Vagina (tissue), 2 donors: Measurements from ENCODE around the gene TRAF2. TPM values are rescaled to one million over a fixed set of nuclear protein-coding genes. Genes with fewer than 3 reads are reported as not detected.

Experiments
- DNase-seq, 2 donors: peaks; one replicate each; pipeline ENCODE4 v3.0.0-alpha.2; 2017; ENCODE audit errors: extremely low spot score in 2 of 2
- H3K27ac ChIP-seq: fragments of 200-600 bp; sonication (generic); one replicate; pipeline ENCODE4 v1.5.1; 2019
- H3K27me3 ChIP-seq: fragments of 200-600 bp; sonication (generic); one replicate; pipeline ENCODE4 v1.5.1; 2019
- H3K36me3 ChIP-seq, 2 donors: fragments of 200-600 bp; sonication (generic); one replicate each; pipeline ENCODE4 v1.5.1; 2017 to 2019
- H3K4me1 ChIP-seq: fragments of 200-600 bp; sonication (generic); one replicate; pipeline ENCODE4 v1.5.1; 2019
- H3K4me3 ChIP-seq, 2 donors: fragments of 200-600 bp; sonication (generic); 1 replicate in 1 of 2; 2 replicates in 1 of 2; pipeline ENCODE4 v1.5.1; 2016 to 2019
- H3K9me3 ChIP-seq: fragments of 200-600 bp; sonication (generic); one replicate; pipeline ENCODE4 v1.5.1; 2019
- POLR2A ChIP-seq, 2 donors: fragments of 450-650 bp; IDR thresholded peaks; one replicate each; pipeline ENCODE4 v1.6.1; 2017; ENCODE audit warnings: antibody characterized with exemption in 2 of 2, mild to moderate bottlenecking in 2 of 2, moderate library complexity in 2 of 2
- POLR2AphosphoS5 ChIP-seq, 2 donors: sonication (generic); formaldehyde crosslinking; IDR thresholded peaks; one replicate each; pipeline ENCODE4 v1.9.0; 2017; ENCODE audit warnings: antibody characterized with exemption in 2 of 2, mild to moderate bottlenecking in 2 of 2, low read depth in 1 of 2; ENCODE audit not compliant: insufficient read depth in 1 of 2
- intact Hi-C: fragments of 100-400 bp; cut with DNase I; formaldehyde crosslinking; loops from one replicate; pipeline ENCODE4 v1.15.1; 2023
- total RNA-seq: library from RNA; depleted of rRNA; stranded (reverse); fragments of >200 nt; gene quantifications from one replicate; pipeline ENCODE4 v1.2.3, GENCODE V29; 2016
- TF ChIP-seq, protein P1 (sequence below), 3 experiments: fragments of 450-650 bp in 2 of 3; fragments of 200-600 bp in 1 of 3; sonication (generic) in 1 of 3; IDR thresholded peaks; one replicate each; pipeline ENCODE4 v1.5.1; 2017 to 2019; ENCODE audit warnings: antibody characterized with exemption in 3 of 3, mild to moderate bottlenecking in 2 of 3, moderate library complexity in 2 of 3

Gene TRAF2
- total RNA-seq, 1 donor from 2014 or later = 12.8 TPM

DNA sequence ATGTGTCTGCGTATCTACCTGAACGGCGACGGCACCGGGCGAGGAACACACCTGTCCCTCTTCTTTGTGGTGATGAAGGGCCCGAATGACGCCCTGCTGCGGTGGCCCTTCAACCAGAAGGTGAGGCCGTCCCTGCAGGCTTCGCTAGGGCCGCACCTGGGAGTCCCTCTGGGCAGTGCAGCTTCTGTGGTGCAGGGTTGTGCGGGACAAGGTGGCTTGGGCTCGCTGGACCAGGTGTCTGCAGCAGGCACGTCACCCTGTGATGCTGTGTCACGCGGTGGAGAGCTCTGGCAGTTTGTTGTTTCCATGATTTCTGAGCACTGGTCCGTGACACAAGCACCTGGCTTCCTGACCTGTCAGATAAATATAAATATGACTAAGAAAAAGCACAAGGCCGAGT is 37.6 kb downstream of the TRAF2 start:
- intact Hi-C loops = no loop called here
- peaks cover 0 to 37% of the 10 kb centered on the region in 2 donors for H3K36me3 ChIP-seq
- TF ChIP-seq, protein P1, sequence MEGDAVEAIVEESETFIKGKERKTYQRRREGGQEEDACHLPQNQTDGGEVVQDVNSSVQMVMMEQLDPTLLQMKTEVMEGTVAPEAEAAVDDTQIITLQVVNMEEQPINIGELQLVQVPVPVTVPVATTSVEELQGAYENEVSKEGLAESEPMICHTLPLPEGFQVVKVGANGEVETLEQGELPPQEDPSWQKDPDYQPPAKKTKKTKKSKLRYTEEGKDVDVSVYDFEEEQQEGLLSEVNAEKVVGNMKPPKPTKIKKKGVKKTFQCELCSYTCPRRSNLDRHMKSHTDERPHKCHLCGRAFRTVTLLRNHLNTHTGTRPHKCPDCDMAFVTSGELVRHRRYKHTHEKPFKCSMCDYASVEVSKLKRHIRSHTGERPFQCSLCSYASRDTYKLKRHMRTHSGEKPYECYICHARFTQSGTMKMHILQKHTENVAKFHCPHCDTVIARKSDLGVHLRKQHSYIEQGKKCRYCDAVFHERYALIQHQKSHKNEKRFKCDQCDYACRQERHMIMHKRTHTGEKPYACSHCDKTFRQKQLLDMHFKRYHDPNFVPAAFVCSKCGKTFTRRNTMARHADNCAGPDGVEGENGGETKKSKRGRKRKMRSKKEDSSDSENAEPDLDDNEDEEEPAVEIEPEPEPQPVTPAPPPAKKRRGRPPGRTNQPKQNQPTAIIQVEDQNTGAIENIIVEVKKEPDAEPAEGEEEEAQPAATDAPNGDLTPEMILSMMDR (IDR thresholded peaks at IDR 0.05) = no peak
- TF ChIP-seq POLR2A (IDR thresholded peaks at IDR 0.05) = no peak

DNA sequence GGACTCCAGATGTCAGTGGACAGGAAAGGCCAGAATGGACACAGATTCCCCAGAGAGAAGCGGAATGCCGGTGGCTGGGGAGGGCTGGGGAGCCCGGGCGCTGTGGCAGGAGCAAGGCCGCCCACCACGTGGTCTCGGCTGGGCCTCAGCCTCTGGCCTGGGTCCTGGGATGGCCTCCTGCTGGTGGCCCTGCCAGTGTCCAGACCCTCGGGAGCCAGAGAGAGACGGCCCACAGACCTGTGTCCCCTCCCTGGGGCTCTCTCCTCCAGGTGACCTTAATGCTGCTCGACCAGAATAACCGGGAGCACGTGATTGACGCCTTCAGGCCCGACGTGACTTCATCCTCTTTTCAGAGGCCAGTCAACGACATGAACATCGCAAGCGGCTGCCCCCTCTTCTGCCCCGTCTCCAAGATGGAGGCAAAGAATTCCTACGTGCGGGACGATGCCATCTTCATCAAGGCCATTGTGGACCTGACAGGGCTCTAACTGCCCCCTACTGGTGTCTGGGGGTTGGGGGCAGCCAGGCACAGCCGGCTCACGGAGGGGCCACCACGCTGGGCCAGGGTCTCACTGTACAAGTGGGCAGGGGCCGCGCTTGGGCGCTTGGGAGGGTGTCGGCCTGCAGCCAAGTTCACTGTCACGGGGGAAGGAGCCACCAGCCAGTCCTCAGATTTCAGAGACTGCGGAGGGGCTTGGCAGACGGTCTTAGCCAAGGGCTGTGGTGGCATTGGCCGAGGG is 39.3 kb downstream of the TRAF2 start:
- no peak overlapping the region for H3K27ac ChIP-seq
- H3K36me3 ChIP-seq = peaks cover 0 to 27% of the 10 kb centered on the region in 2 donors
- H3K9me3 ChIP-seq = no peaks in the 10 kb centered on the region
- H3K4me3 ChIP-seq = no peak overlapping the region
- TF ChIP-seq, protein P1 (IDR thresholded peaks at IDR 0.05) = no peak
- TF ChIP-seq POLR2A (IDR thresholded peaks at IDR 0.05) (no peak), POLR2AphosphoS5 (IDR thresholded peaks at IDR 0.05; ENCODE audit: insufficient read depth in 1 of 2, low read depth in 1 of 2) (no peak)
- peaks cover 8% of the 10 kb centered on the region for H3K4me1 ChIP-seq
- intact Hi-C loops = no loop called here
- H3K27me3 ChIP-seq = no peaks in the 10 kb centered on the region
- DNase-seq = no peak

More for the DNA sequence above, 37.6 kb downstream of the TRAF2 start:
- Histone ChIP-seq H3K27ac (no peak overlapping the region), H3K9me3 (no peaks in the 10 kb centered on the region), H3K4me3 (no peak overlapping the region), H3K4me1 (peaks cover 7% of the 10 kb centered on the region), H3K27me3 (no peaks in the 10 kb centered on the region)
- no peak for DNase-seq

DNA sequence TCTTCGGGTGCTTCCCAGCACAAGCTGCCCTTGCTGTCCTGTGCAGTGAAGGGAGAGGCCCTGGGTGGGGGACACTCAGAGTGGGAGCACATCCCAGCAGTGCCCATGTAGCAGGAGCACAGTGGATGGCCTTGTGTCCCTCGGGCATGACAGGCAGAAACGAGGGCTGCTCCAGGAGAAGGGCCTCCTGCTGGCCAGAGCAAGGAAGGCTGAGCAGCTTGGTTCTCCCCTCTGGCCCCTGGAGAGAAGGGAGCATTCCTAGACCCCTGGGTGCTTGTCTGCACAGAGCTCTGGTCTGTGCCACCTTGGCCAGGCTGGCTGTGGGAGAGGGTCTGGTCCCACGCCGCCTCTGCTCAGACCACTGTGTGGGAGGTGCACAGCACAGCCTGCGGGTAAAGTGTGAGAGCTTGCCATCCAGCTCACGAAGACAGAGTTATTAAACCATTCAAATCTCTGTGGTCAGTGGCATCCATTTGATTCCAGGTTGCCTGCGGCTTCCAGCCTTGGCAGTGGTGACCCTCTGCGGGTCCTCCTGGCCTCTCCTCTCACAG is 39.9 kb downstream of the TRAF2 start:
- H3K9me3 ChIP-seq = no peaks in the 10 kb centered on the region
- intact Hi-C loops = no loop called here
- H3K4me1 ChIP-seq = peaks cover 8% of the 10 kb centered on the region
- TF ChIP-seq POLR2A (IDR thresholded peaks at IDR 0.05) (no peak), POLR2AphosphoS5 (IDR thresholded peaks at IDR 0.05; ENCODE audit: insufficient read depth in 1 of 2, low read depth in 1 of 2) (no peak)
- TF ChIP-seq, protein P1 (IDR thresholded peaks at IDR 0.05) = no peak
- H3K27me3 ChIP-seq = no peaks in the 10 kb centered on the region
- no peak overlapping the region for H3K4me3 ChIP-seq
- DNase-seq = no peak
- no peak overlapping the region for H3K27ac ChIP-seq
- peaks cover 0 to 21% of the 10 kb centered on the region in 2 donors for H3K36me3 ChIP-seq

DNA sequence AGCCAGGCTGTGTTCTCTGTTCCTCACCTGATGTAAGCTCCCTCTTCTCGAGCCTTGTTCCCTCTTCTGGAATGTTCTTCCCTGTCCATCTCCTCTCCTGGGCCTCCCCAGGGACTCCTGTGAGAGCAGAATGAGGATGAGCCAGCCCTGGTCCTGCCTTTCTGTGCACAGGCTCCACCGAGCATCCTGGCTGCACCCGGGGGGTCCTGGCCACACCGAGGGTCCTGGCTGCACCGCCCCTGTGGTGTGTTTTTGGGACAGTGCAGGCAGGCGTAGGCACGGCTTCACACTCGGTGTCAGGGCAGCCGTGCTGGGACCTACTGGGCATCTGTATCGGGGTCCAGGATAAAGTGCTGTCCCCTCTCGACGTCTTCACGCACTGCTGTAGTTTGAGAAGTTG is 40.4 kb downstream of the TRAF2 start:
- intact Hi-C loops = no loop called here
- TF ChIP-seq, protein P1 (IDR thresholded peaks at IDR 0.05) = no peak
- TF ChIP-seq POLR2A (IDR thresholded peaks at IDR 0.05) (no peak), POLR2AphosphoS5 (IDR thresholded peaks at IDR 0.05; ENCODE audit: insufficient read depth in 1 of 2, low read depth in 1 of 2) (no peak)
- H3K36me3 ChIP-seq = peaks cover 0 to 17% of the 10 kb centered on the region in 2 donors
- no peak for DNase-seq
- no peak overlapping the region for H3K27ac ChIP-seq
- peaks cover 8% of the 10 kb centered on the region for H3K4me1 ChIP-seq
- H3K27me3 ChIP-seq = no peaks in the 10 kb centered on the region
- H3K4me3 ChIP-seq = no peak overlapping the region
- H3K9me3 ChIP-seq = no peaks in the 10 kb centered on the region
